T-cell (primary cell): Measurements from ENCODE around the gene SPHK1. TPM values are rescaled to one million over a fixed set of nuclear protein-coding genes. Genes with fewer than 3 reads are reported as not detected.

Experiments used
- ATAC-seq, 4 experiments: fragments of 200-7000 bp in 3 of 4; fragments of 150-1000 bp in 1 of 4; cut with Tn5 transposase; replicated peaks in 1 of 4; 1 replicate in 3 of 4; 2 replicates in 1 of 4; pipeline ENCODE4 v1.10.0; 2021; ENCODE audit warnings: moderate library complexity in 3 of 4, mild to moderate bottlenecking in 2 of 4, moderate number of reproducible peaks in 1 of 4
- CTCF ChIA-PET, 2 donors: fragments of 300-600 bp; sonication (Branson Sonifier 250); formaldehyde crosslinking; loops; one replicate each; lab custom pipeline; 2022; ENCODE audit warnings: antibody characterized with exemption in 2 of 2; lab: Charles Lee
- POLR2A ChIA-PET, 2 donors: fragments of 300-600 bp; sonication (Branson Sonifier 250); formaldehyde crosslinking; loops; one replicate each; lab custom pipeline; 2022; ENCODE audit warnings: antibody characterized with exemption in 2 of 2; lab: Charles Lee
- DNase-seq, 35 experiments: peaks; one replicate each; pipeline versions ENCODE4 v3.0.0 to v3.0.0-alpha.2; 2013 to 2023
- H3K27ac ChIP-seq: one replicate; pipeline ENCODE4 v1.5.1; 2013; ENCODE audit warnings: low read length
- H3K27me3 ChIP-seq, 2 experiments: replicated peaks in 1 of 2; 1 replicate in 1 of 2; 2 replicates in 1 of 2; pipeline versions ENCODE4 v1.6.1 to v1.7.0; 2013; ENCODE audit warnings: low read length in 1 of 2, mixed read lengths in 1 of 2; ENCODE audit not compliant: control insufficient read depth in 2 of 2, insufficient read depth in 2 of 2; ENCODE audit errors: extremely low read depth in 1 of 2
- H3K36me3 ChIP-seq, 2 donors: 1 replicate in 1 of 2; 2 replicates in 1 of 2; pipeline versions ENCODE4 v1.6.1 to v1.7.0; 2013; ENCODE audit warnings: low read length in 1 of 2; ENCODE audit not compliant: control insufficient read depth in 2 of 2, insufficient read depth in 1 of 2; ENCODE audit errors: extremely low read depth in 1 of 2
- H3K4me1 ChIP-seq, 2 experiments: 1 replicate in 1 of 2; 2 replicates in 1 of 2; pipeline versions ENCODE4 v1.6.1 to v1.7.0; 2013; ENCODE audit warnings: low read length in 2 of 2, mixed read lengths in 1 of 2; ENCODE audit not compliant: insufficient read depth in 2 of 2, control insufficient read depth in 1 of 2; ENCODE audit errors: extremely low read depth in 1 of 2
- H3K4me3 ChIP-seq, 2 donors: 1 replicate in 1 of 2; 2 replicates in 1 of 2; pipeline versions ENCODE4 v1.5.1 to v1.7.0; 2013; ENCODE audit warnings: mild to moderate bottlenecking in 2 of 2, low read length in 1 of 2, moderate library complexity in 1 of 2; ENCODE audit not compliant: control insufficient read depth in 1 of 2; ENCODE audit errors: extremely low read depth in 1 of 2
- H3K9me3 ChIP-seq: 2 replicates; pipeline ENCODE4 v1.7.0; 2013
- H3K27ac Mint-ChIP-seq, 2 donors: one replicate each; pipeline ENCODE4 v1.8.0; 2020 to 2021; ENCODE audit warnings: mild to moderate bottlenecking in 2 of 2, mixed read lengths in 2 of 2
- H3K27me3 Mint-ChIP-seq, 2 donors: one replicate each; pipeline ENCODE4 v1.8.0; 2021 to 2022; ENCODE audit warnings: mixed read lengths in 2 of 2
- H3K36me3 Mint-ChIP-seq: one replicate; pipeline ENCODE4 v1.8.0; 2021; ENCODE audit warnings: mixed read lengths
- H3K4me1 Mint-ChIP-seq, 3 donors: one replicate each; pipeline ENCODE4 v1.8.0; 2020 to 2022; ENCODE audit warnings: mixed read lengths in 3 of 3, mild to moderate bottlenecking in 1 of 3
- H3K4me3 Mint-ChIP-seq, 3 donors: one replicate each; pipeline ENCODE4 v1.8.0; 2020 to 2022; ENCODE audit warnings: mild to moderate bottlenecking in 3 of 3, mixed read lengths in 3 of 3, moderate library complexity in 3 of 3
- H3K9me3 Mint-ChIP-seq, 3 donors: one replicate each; pipeline ENCODE4 v1.8.0; 2020 to 2022; ENCODE audit warnings: mixed read lengths in 3 of 3
- WGBS: methylation state at CpG from one replicate; pipeline ENCODE4 v1.1.5; 2013; ENCODE audit warnings: missing lambda C conversion rate; ENCODE audit not compliant: insufficient coverage; 5-methylcytosine and 5-hydroxymethylcytosine counted together
- total RNA-seq, 35 experiments: library from RNA in 6 of 35; stranded (reverse) in 6 of 35; fragments of 120-200 nt in 1 of 35; gene quantifications; one replicate each; pipeline versions ENCODE4 v1.2.1 to v1.2.4 and lab custom pipeline; 2013 to 2026

SPHK1 gene
- total RNA-seq, 5 donors from 2014 or later (not counting 1 experiment from before 2014, with no cell fraction given): 0.70 to 1.6 (median 1.3) TPM

- Mint-ChIP-seq H3K9me3 (no peaks in the 10 kb centered on the region), H3K27ac (no peak overlapping the region), H3K4me1 (peaks cover 4 to 13% (median 10%) of the 10 kb centered on the region in 3 donors), H3K4me3 (peak overlapping the region in 2 of 3 donors; percentile 37 to 64), H3K27me3 (peaks cover 0 to 1% of the 10 kb centered on the region in 2 donors), H3K36me3 (peaks cover 5% of the 10 kb centered on the region)
- POLR2A ChIA-PET: interaction anchor here in 1 of 2 donors (0.5 kb wide), 1 partner anchor 62 kb away, joined by 5 read pairs; no protein-coding TSS in a partner anchor
- Histone ChIP-seq H3K9me3 (no peaks in the 10 kb centered on the region), H3K27me3 (peaks cover 0 to 26% of the 10 kb centered on the region in 2 experiments), H3K4me1 (peaks cover 10 to 32% of the 10 kb centered on the region in 2 experiments), H3K27ac (no peak overlapping the region), H3K4me3 (no peak overlapping the region), H3K36me3 (peaks cover 15 to 20% of the 10 kb centered on the region in 2 donors)
- ATAC-seq (no peak), DNase-seq (no peak)
- WGBS: 98% methylated on average over 23 of the region's 31 CpGs
- CTCF ChIA-PET: interaction anchor here in 1 of 2 donors (0.9 kb wide), 1 partner anchor 11 kb away, joined by 3 read pairs; no protein-coding TSS in a partner anchor
Observed at GRCh38 chr17:76386966-76387765, 2.8 kb downstream of the SPHK1 start.

GRCh38 chr17:76388966-76389888 is 4.8 kb downstream of the SPHK1 start:
- H3K4me3 ChIP-seq: no peak overlapping the region
- WGBS: 93% methylated on average over 12 of the region's 16 CpGs
- Mint-ChIP-seq H3K4me3 (no peak overlapping the region), H3K27ac (no peak overlapping the region), H3K27me3 (no peaks in the 10 kb centered on the region), H3K36me3 (peaks cover 11% of the 10 kb centered on the region), H3K4me1 (peaks cover 0 to 9% (median 4%) of the 10 kb centered on the region in 3 donors), H3K9me3 (no peaks in the 10 kb centered on the region)
- H3K36me3 ChIP-seq: peaks cover 20 to 27% of the 10 kb centered on the region in 2 donors
- H3K27ac ChIP-seq: no peak overlapping the region
- H3K4me1 ChIP-seq: peaks cover 6 to 17% of the 10 kb centered on the region in 2 experiments
- ChIA-PET POLR2A (interaction anchor here in 1 of 2 donors (0.6 kb wide), 1 partner anchor 188 kb away, joined by 5 read pairs; no protein-coding TSS in a partner anchor), CTCF (interaction anchor here (0.6 to 0.9 kb wide), 4 partner anchors 8 to 850 kb away, joined by 3 to 5 read pairs (median 4); no protein-coding TSS in a partner anchor)
- H3K9me3 ChIP-seq: no peaks in the 10 kb centered on the region
- peaks cover 0 to 13% of the 10 kb centered on the region in 2 experiments for H3K27me3 ChIP-seq
- no peak for ATAC-seq
- no peak for DNase-seq

- Histone ChIP-seq H3K27me3 (peaks cover 0 to 11% of the 10 kb centered on the region in 2 experiments), H3K36me3 (peaks cover 20 to 29% of the 10 kb centered on the region in 2 donors), H3K27ac (no peak overlapping the region), H3K4me1 (peaks cover 4 to 13% of the 10 kb centered on the region in 2 experiments), H3K9me3 (no peaks in the 10 kb centered on the region), H3K4me3 (no peak overlapping the region)
- peaks cover 11% of the 10 kb centered on the region for H3K36me3 Mint-ChIP-seq
- H3K27me3 Mint-ChIP-seq: no peaks in the 10 kb centered on the region
- H3K9me3 Mint-ChIP-seq: no peaks in the 10 kb centered on the region
- ATAC-seq (no peak), DNase-seq (no peak)
- no peak overlapping the region for H3K4me3 Mint-ChIP-seq
- no peak overlapping the region for H3K27ac Mint-ChIP-seq
- ChIA-PET CTCF (interaction anchor here in 1 of 2 donors (0.9 kb wide), 1 partner anchor 21 kb away, joined by 5 read pairs; no protein-coding TSS in a partner anchor), POLR2A (interaction anchor here in 1 of 2 donors (0.5 kb wide), 1 partner anchor 170 kb away, joined by 10 read pairs; no protein-coding TSS in a partner anchor)
- WGBS: 92% methylated on average over 11 of the region's 11 CpGs
- H3K4me1 Mint-ChIP-seq: peaks cover 0 to 9% (median 4%) of the 10 kb centered on the region in 3 donors
Observed at GRCh38 chr17:76390003-76390421, 5.6 kb downstream of the SPHK1 start.

GRCh38 chr17:76391200-76391715 is 6.8 kb downstream of the SPHK1 start:
- DNase-seq (no peak), ATAC-seq (no peak)
- Histone ChIP-seq H3K36me3 (peaks cover 20 to 38% of the 10 kb centered on the region in 2 donors), H3K9me3 (no peaks in the 10 kb centered on the region), H3K4me3 (no peak overlapping the region), H3K27me3 (peaks cover 0 to under 1% of the 10 kb centered on the region in 2 experiments), H3K27ac (no peak overlapping the region), H3K4me1 (peaks cover 0 to under 1% of the 10 kb centered on the region in 2 experiments)
- no peak overlapping the region for H3K4me3 Mint-ChIP-seq
- WGBS: 99% methylated on average over 19 of the region's 21 CpGs
- POLR2A ChIA-PET: no interaction called here
- no peak overlapping the region for H3K27ac Mint-ChIP-seq
- CTCF ChIA-PET: no interaction called here
- H3K4me1 Mint-ChIP-seq: peaks cover 0 to 5% (median 2%) of the 10 kb centered on the region in 3 donors
- H3K27me3 Mint-ChIP-seq: no peaks in the 10 kb centered on the region
- peaks cover 14% of the 10 kb centered on the region for H3K36me3 Mint-ChIP-seq
- H3K9me3 Mint-ChIP-seq: no peaks in the 10 kb centered on the region

GRCh38 chr17:76394166-76394565 is 9.8 kb downstream of the SPHK1 start:
- H3K4me3 Mint-ChIP-seq: no peak overlapping the region
- H3K9me3 Mint-ChIP-seq: no peaks in the 10 kb centered on the region
- no peak overlapping the region for H3K27ac ChIP-seq
- peaks cover 27 to 67% of the 10 kb centered on the region in 2 donors for H3K36me3 ChIP-seq
- H3K4me3 ChIP-seq: no peak overlapping the region
- ATAC-seq (no peak), DNase-seq (no peak)
- H3K36me3 Mint-ChIP-seq: peaks cover 27% of the 10 kb centered on the region
- H3K27me3 Mint-ChIP-seq: no peaks in the 10 kb centered on the region
- ChIA-PET CTCF (no interaction called here), POLR2A (no interaction called here)
- no peaks in the 10 kb centered on the region for H3K27me3 ChIP-seq
- no peaks in the 10 kb centered on the region for H3K9me3 ChIP-seq
- no peak overlapping the region for H3K27ac Mint-ChIP-seq
- 100% methylated on average over 3 of the region's 10 CpGs for WGBS
- H3K4me1 Mint-ChIP-seq: no peaks in the 10 kb centered on the region
- peaks cover 0 to 2% of the 10 kb centered on the region in 2 experiments for H3K4me1 ChIP-seq
